ENCODE measurements around the gene NKAIN4. TPM values are rescaled to one million over a fixed set of nuclear protein-coding genes. Genes with fewer than 3 reads are reported as not detected.

NKAIN4 gene
- total RNA-seq, 1 experiment from 2014 or later = not detected

DNA sequence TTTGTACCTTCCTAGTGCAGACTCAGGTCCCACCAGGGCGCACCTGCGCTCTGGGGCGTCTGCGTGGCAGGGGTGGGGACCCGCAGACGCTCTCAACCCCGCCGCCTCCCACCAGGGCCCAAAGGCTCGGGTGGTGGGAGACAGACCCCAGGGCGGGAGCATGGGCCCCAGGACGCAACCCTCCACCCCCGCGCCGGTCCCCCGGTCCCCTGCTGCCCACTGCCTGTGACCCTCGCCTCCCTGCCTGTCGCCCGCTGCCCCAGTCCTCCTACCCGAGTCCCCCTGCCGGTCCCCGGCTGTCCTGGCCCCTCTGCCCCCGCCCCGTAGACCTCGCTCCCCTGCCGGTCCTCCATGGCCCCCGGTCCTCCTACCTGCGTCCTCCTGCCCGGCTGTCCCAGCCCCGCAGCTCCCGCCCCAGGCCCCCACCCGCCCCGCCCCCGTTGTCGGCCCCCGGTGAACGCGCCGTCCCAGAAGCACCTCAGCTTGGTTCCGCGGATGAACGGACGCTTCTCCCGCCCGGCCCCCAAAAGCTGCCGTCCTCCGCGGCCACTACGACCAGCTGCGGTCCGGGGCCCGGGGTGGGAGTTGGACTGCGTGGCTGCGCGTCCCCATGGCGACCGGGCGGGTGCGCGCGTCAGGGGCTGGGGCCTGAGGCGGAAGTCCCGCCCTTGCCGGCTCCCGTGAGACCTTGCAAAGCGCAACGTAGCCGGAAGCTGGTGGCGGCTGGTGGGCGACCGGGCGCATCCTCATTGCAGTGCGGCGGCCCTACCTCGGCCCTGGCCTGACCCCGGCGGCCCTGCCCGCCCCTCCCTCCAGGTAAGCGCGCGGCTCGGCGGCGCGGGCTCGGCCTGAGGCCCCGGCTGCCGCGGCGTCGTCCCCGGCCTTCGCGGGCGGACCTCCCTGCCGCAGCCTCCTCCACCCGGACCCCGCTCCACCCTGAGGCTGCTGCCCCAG is 18.1 kb upstream of the NKAIN4 start, which contains the start of gene ARFGAP1:
Gene ARFGAP1, plus strand, starts transcription at position 709 of the 954 bp plus-strand sequence. CDS start 2,768 bp downstream, outside the sequence.
- CTCF ChIA-PET = interaction anchor here (0.6 to 1.2 kb wide), 7 partner anchors 10 to 707 kb away, joined by 3 to 11 read pairs (median 3); partner anchors contain the start of gene SAMD10
- intact Hi-C loops (cut with micrococcal nuclease; ENCODE audit: unreplicated experiment) = no loop called here
- DNase-seq = peak; percentile 97
- TF ChIP-seq, protein P1, sequence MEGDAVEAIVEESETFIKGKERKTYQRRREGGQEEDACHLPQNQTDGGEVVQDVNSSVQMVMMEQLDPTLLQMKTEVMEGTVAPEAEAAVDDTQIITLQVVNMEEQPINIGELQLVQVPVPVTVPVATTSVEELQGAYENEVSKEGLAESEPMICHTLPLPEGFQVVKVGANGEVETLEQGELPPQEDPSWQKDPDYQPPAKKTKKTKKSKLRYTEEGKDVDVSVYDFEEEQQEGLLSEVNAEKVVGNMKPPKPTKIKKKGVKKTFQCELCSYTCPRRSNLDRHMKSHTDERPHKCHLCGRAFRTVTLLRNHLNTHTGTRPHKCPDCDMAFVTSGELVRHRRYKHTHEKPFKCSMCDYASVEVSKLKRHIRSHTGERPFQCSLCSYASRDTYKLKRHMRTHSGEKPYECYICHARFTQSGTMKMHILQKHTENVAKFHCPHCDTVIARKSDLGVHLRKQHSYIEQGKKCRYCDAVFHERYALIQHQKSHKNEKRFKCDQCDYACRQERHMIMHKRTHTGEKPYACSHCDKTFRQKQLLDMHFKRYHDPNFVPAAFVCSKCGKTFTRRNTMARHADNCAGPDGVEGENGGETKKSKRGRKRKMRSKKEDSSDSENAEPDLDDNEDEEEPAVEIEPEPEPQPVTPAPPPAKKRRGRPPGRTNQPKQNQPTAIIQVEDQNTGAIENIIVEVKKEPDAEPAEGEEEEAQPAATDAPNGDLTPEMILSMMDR (IDR thresholded peaks at IDR 0.05; ENCODE audit: unreplicated experiment) = no peak
- Mint-ChIP-seq H3K27ac (ENCODE audit: unreplicated experiment) (peak within 1 kb of the TSS; percentile 76), H3K4me1 (ENCODE audit: low read depth, unreplicated experiment) (peaks cover 30% of the 10 kb centered on the region), H3K4me3 (ENCODE audit: low read depth, unreplicated experiment) (peak within 1 kb of the TSS; percentile 81), H3K36me3 (ENCODE audit: insufficient read depth, unreplicated experiment) (peaks cover 53% of the 10 kb centered on the region), H3K27me3 (ENCODE audit: unreplicated experiment) (peaks cover 16% of the 10 kb centered on the region), H3K9me3 (ENCODE audit: low read depth, unreplicated experiment) (no peaks in the 10 kb centered on the region)
- no TSS peak for BruUV-seq (replicated peaks)

DNA sequence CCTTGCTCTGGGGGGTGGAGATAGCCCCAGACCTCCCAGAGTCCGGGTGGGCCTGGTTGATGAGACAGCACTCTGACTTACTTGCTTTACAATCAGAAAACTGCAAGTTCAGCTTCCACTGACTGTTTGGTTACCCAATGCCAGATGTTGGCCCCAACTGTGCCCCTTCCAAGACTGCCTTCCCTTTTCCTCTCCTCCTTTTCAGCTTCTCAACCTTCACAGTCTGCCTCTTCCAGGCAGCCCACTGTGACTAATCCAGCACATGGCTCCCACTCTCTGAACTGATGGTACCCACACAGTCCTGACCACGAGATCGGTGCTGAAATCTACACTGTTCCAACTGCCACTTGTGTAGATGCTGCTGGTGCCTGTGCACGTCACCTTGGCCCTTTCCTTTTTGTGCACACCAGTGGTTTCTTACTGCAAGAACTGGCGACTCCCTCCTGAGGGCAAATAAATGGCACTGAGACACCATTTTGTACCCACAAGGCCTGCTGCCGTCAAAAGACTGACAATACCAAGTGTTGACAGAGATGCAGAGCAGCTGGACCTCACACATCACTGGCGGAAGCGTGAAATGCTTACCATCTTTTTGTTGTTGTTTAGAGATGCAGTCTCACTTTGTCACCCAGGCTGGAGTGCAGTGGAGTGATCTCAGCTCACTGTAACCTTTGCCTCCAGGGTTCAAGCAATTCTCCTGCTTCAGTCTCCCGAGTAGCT is 16.5 kb upstream of the NKAIN4 start:
- CTCF ChIA-PET = interaction anchor here (0.5 to 1.1 kb wide), 2 partner anchors 38 to 110 kb away, joined by 3 to 4 read pairs; no protein-coding TSS in a partner anchor
- TF ChIP-seq, protein P1 (IDR thresholded peaks at IDR 0.05; ENCODE audit: unreplicated experiment) = no peak
- no peak for DNase-seq
- H3K9me3 Mint-ChIP-seq (ENCODE audit: low read depth, unreplicated experiment) = no peaks in the 10 kb centered on the region
- H3K4me3 Mint-ChIP-seq (ENCODE audit: low read depth, unreplicated experiment) = peak overlapping the region; percentile 81
- peaks cover 38% of the 10 kb centered on the region for H3K36me3 Mint-ChIP-seq (ENCODE audit: insufficient read depth, unreplicated experiment)
- no TSS peak for BruUV-seq (replicated peaks)
- intact Hi-C loops (cut with micrococcal nuclease; ENCODE audit: unreplicated experiment) = no loop called here
- no peak overlapping the region for H3K27ac Mint-ChIP-seq (ENCODE audit: unreplicated experiment)
- peaks cover 32% of the 10 kb centered on the region for H3K27me3 Mint-ChIP-seq (ENCODE audit: unreplicated experiment)
- peaks cover 28% of the 10 kb centered on the region for H3K4me1 Mint-ChIP-seq (ENCODE audit: low read depth, unreplicated experiment)

DNA sequence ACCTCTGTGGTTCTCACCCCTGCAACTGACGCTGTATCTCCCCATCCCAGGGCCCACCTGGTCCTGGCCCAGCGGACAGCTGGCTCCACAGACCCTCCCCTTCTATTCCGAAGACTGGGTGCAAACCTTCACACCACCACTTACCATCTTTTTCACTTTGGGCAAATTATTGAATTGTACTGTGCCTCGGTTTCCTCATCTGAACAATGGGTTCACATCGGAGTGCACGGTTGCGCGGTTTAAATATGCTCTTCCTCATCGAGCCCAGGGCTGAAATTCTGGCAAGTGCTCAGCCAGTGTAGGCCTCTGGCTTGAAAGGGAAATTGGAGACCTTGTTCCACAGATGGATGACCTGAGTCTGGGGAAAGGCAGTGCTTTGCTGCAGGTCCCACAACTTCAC is 15.5 kb upstream of the NKAIN4 start:
- CTCF ChIA-PET = interaction anchor here (1.1 kb wide), 1 partner anchor 39 kb away, joined by 4 read pairs; no protein-coding TSS in a partner anchor
- H3K27me3 Mint-ChIP-seq (ENCODE audit: unreplicated experiment) = peaks cover 42% of the 10 kb centered on the region
- TF ChIP-seq, protein P1 (IDR thresholded peaks at IDR 0.05; ENCODE audit: unreplicated experiment) = no peak
- no peak overlapping the region for H3K4me3 Mint-ChIP-seq (ENCODE audit: low read depth, unreplicated experiment)
- DNase-seq = no peak
- H3K27ac Mint-ChIP-seq (ENCODE audit: unreplicated experiment) = peak overlapping the region; percentile 11
- H3K9me3 Mint-ChIP-seq (ENCODE audit: low read depth, unreplicated experiment) = no peaks in the 10 kb centered on the region
- intact Hi-C loops (cut with micrococcal nuclease; ENCODE audit: unreplicated experiment) = no loop called here
- H3K36me3 Mint-ChIP-seq (ENCODE audit: insufficient read depth, unreplicated experiment) = peaks cover 31% of the 10 kb centered on the region
- peaks cover 22% of the 10 kb centered on the region for H3K4me1 Mint-ChIP-seq (ENCODE audit: low read depth, unreplicated experiment)
- no TSS peak for BruUV-seq (replicated peaks)

DNA sequence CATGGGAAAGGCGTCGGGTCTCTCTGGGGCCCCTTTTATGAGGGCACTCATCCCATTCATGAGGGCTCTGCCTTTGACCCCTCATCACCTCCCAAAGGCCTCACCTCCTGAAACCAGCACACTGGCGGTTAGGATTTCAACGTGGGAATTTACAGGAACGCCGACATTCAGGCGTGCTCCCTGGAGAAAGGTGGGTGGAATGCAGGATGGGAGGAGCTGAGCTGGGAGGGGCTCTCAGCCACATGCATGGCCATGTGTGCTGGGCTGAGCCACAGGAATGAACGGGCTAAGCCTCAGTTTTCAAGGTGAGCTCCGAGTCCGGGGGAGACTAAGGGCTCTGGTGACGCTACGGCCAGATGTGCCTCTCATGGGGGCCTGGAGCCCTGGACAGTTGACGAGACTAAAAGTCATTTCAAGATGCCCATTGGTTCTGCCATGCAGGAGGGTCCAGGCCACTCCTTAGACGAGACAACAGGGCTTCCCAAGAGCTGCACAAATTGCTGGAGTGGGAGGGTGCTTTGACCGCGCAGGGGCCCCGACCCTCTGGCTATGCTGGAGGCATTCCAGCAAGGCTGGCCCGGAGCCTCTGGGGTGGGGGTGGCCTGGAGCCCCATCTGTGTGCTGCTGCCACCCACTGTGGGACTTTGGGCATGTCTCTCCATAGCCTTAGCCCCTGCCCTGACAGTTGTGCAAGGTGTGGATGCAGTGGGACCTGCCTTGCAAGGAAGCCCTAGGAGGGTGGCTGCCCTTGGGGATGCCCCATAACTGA is 14.6 kb upstream of the NKAIN4 start:
- Mint-ChIP-seq H3K4me3 (ENCODE audit: low read depth, unreplicated experiment) (no peak overlapping the region), H3K27me3 (ENCODE audit: unreplicated experiment) (peaks cover 51% of the 10 kb centered on the region), H3K9me3 (ENCODE audit: low read depth, unreplicated experiment) (no peaks in the 10 kb centered on the region), H3K36me3 (ENCODE audit: insufficient read depth, unreplicated experiment) (peaks cover 28% of the 10 kb centered on the region), H3K27ac (ENCODE audit: unreplicated experiment) (no peak overlapping the region), H3K4me1 (ENCODE audit: low read depth, unreplicated experiment) (peaks cover 13% of the 10 kb centered on the region)
- no peak for DNase-seq
- TF ChIP-seq, protein P1 (IDR thresholded peaks at IDR 0.05; ENCODE audit: unreplicated experiment) = no peak
- no TSS peak for BruUV-seq (replicated peaks)
- intact Hi-C loops (cut with micrococcal nuclease; ENCODE audit: unreplicated experiment) = no loop called here
- CTCF ChIA-PET = interaction anchor here (1.3 kb wide), 1 partner anchor 16 kb away, joined by 3 read pairs; no protein-coding TSS in a partner anchor
